PC-9 (cell line): Measurements from ENCODE around the gene PIK3R5. TPM values are rescaled to one million over a fixed set of nuclear protein-coding genes. Genes with fewer than 3 reads are reported as not detected.

Experiments used
- BruUV-seq: library from RNA; stranded (reverse); fragments of 400-500 nt; replicated peaks from 2 replicates; lab custom pipeline; 2021; lab: Mats Ljungman, UMichigan
- CTCF ChIA-PET: fragments of 300-600 bp; sonication (Branson Sonifier 250); formaldehyde crosslinking; loops from one replicate; lab custom pipeline; 2022; ENCODE audit warnings: antibody characterized with exemption; lab: Charles Lee
- POLR2A ChIA-PET: fragments of 300-600 bp; sonication (Branson Sonifier 250); formaldehyde crosslinking; loops from one replicate; lab custom pipeline; 2022; ENCODE audit warnings: antibody characterized with exemption; ENCODE audit not compliant: unreplicated experiment; lab: Charles Lee
- DNase-seq, 2 experiments: peaks; one replicate each; pipeline versions ENCODE4 v3.0.0 to v3.0.0-alpha.2; 2015 to 2022; ENCODE audit warnings: mixed read lengths in 1 of 2
- H2AFZ ChIP-seq: fragments of 200-600 bp; sonication (generic); 2 replicates; pipeline ENCODE4 v1.8.1; 2017; ENCODE audit warnings: antibody characterized with exemption
- H3F3A ChIP-seq: fragments of 200-600 bp; sonication (generic); 2 replicates; pipeline ENCODE4 v1.8.1; 2017; ENCODE audit warnings: antibody characterized with exemption, mild to moderate bottlenecking, low read depth; ENCODE audit not compliant: insufficient read depth
- H3K27ac ChIP-seq: fragments of 200-600 bp; sonication (generic); 2 replicates; pipeline ENCODE4 v1.6.1; 2016; ENCODE audit warnings: mixed run types
- H3K27me3 ChIP-seq: fragments of 200-600 bp; sonication (generic); 2 replicates; pipeline ENCODE4 v1.6.1; 2016; ENCODE audit warnings: low read depth, mixed run types; ENCODE audit not compliant: insufficient read depth
- H3K36me3 ChIP-seq: fragments of 200-600 bp; sonication (generic); 2 replicates; pipeline ENCODE4 v1.6.1; 2016; ENCODE audit warnings: low read depth, mixed run types
- H3K4me1 ChIP-seq: fragments of 200-600 bp; sonication (generic); replicated peaks from 2 replicates; pipeline ENCODE4 v1.6.1; 2016; ENCODE audit warnings: mixed run types; ENCODE audit not compliant: insufficient read depth
- H3K4me2 ChIP-seq: fragments of 200-600 bp; sonication (generic); 2 replicates; pipeline ENCODE4 v1.6.1; 2017; ENCODE audit warnings: mixed run types
- H3K4me3 ChIP-seq: fragments of 200-600 bp; sonication (generic); 2 replicates; pipeline ENCODE4 v1.6.1; 2016; ENCODE audit warnings: mixed run types
- H3K79me2 ChIP-seq: fragments of 200-600 bp; sonication (generic); 2 replicates; pipeline ENCODE4 v1.6.1; 2017; ENCODE audit warnings: low read depth, mixed run types
- H3K9me2 ChIP-seq: fragments of 200-600 bp; sonication (generic); 2 replicates; pipeline ENCODE4 v1.8.1; 2017; ENCODE audit warnings: mild to moderate bottlenecking; ENCODE audit not compliant: insufficient read depth
- H3K9me3 ChIP-seq: fragments of 200-600 bp; sonication (generic); 2 replicates; pipeline ENCODE4 v1.8.1; 2016; ENCODE audit warnings: low read depth; ENCODE audit not compliant: insufficient read depth
- H4K20me1 ChIP-seq: fragments of 200-600 bp; sonication (generic); 2 replicates; pipeline ENCODE4 v1.8.1; 2017; ENCODE audit not compliant: insufficient read depth
- CTCF ChIP-seq: fragments of 200-600 bp; sonication (generic); conservative IDR thresholded peaks from 2 replicates; pipeline ENCODE4 v1.6.1; 2017; ENCODE audit warnings: mixed run types, antibody characterized with exemption, mild to moderate bottlenecking, moderate library complexity
- EZH2 ChIP-seq: fragments of 200-600 bp; sonication (generic); IDR thresholded peaks from 2 replicates; pipeline ENCODE4 v1.8.0; 2017; ENCODE audit warnings: antibody characterized with exemption, low read depth
- intact Hi-C: fragments of 100-400 bp; cut with micrococcal nuclease; formaldehyde crosslinking; loops from one replicate; pipeline ENCODE4 v1.10.0; 2022; ENCODE audit not compliant: unreplicated experiment
- total RNA-seq: library from RNA; stranded (reverse); gene quantifications from 2 replicates; pipeline ENCODE4 v1.2.3, GENCODE V29; 2021

The PIK3R5 gene
- total RNA-seq, 1 experiment from 2014 or later: not detected

GRCh38 chr17:8880466-8880865 is 85.0 kb downstream of the PIK3R5 start:
- DNase-seq: no peak
- POLR2A ChIA-PET: no interaction called here
- Histone ChIP-seq H3K9me2 (no peaks in the 10 kb centered on the region), H3K27me3 (peaks cover 53% of the 10 kb centered on the region; the same call in 1 of the 2 replicates), H2AFZ (no peak overlapping the region), H3K4me3 (no peak overlapping the region), H3K36me3 (no peaks in the 10 kb centered on the region), H4K20me1 (no peaks in the 10 kb centered on the region), H3K4me2 (no peak overlapping the region), H3F3A (no peaks in the 10 kb centered on the region), H3K79me2 (no peaks in the 10 kb centered on the region), H3K9me3 (no peaks in the 10 kb centered on the region), H3K27ac (no peak overlapping the region), H3K4me1 (no peaks in the 10 kb centered on the region)
- BruUV-seq: no TSS peak
- intact Hi-C loops: no loop called here
- TF ChIP-seq CTCF (no peak), EZH2 (no peak)
- CTCF ChIA-PET: no interaction called here

- TF ChIP-seq EZH2: no peak
- TF ChIP-seq CTCF: no peak
- ChIA-PET POLR2A (no interaction called here), CTCF (no interaction called here)
- intact Hi-C loops: no loop called here
- no peak for DNase-seq
- Histone ChIP-seq H3K79me2 (no peaks in the 10 kb centered on the region), H3K9me3 (no peaks in the 10 kb centered on the region), H3K36me3 (no peaks in the 10 kb centered on the region), H3K4me1 (no peaks in the 10 kb centered on the region), H3K4me3 (no peak overlapping the region), H3F3A (no peaks in the 10 kb centered on the region), H3K9me2 (no peaks in the 10 kb centered on the region), H3K27me3 (peaks cover 54% of the 10 kb centered on the region; the same call in 1 of the 2 replicates), H3K4me2 (no peak overlapping the region), H2AFZ (no peak overlapping the region), H4K20me1 (no peaks in the 10 kb centered on the region), H3K27ac (no peak overlapping the region)
- BruUV-seq: no TSS peak
Measured at GRCh38 chr17:8879410-8879809, 86.1 kb downstream of the PIK3R5 start.

GRCh38 chr17:8877984-8878383 is 87.5 kb downstream of the PIK3R5 start:
- intact Hi-C loops: no loop called here

More at GRCh38 chr17:8877984-8878383, 87.5 kb downstream of the PIK3R5 start:
- CTCF ChIA-PET: no interaction called here
- no peaks in the 10 kb centered on the region for H3K36me3 ChIP-seq
- no peaks in the 10 kb centered on the region for H3F3A ChIP-seq
- BruUV-seq: no TSS peak
- H3K9me2 ChIP-seq: no peaks in the 10 kb centered on the region
- no peak overlapping the region for H3K27ac ChIP-seq
- H3K4me2 ChIP-seq: no peak overlapping the region
- peaks cover 59% of the 10 kb centered on the region; the same call in 1 of the 2 replicates for H3K27me3 ChIP-seq
- POLR2A ChIA-PET: no interaction called here
- no peak overlapping the region for H3K4me3 ChIP-seq
- no peaks in the 10 kb centered on the region for H3K9me3 ChIP-seq
- DNase-seq: no peak
- no peaks in the 10 kb centered on the region for H4K20me1 ChIP-seq
- TF ChIP-seq CTCF (no peak), EZH2 (no peak)
- no peaks in the 10 kb centered on the region for H3K79me2 ChIP-seq
- H3K4me1 ChIP-seq: no peaks in the 10 kb centered on the region
- no peak overlapping the region for H2AFZ ChIP-seq
